Right lobe of liver (tissue), 6 donors: ENCODE measurements around the gene LRMDA. TPM values are rescaled to one million over a fixed set of nuclear protein-coding genes. Genes with fewer than 3 reads are reported as not detected.

Source experiments
- ATAC-seq, 4 donors: fragments of 200-7000 bp; cut with Tn5 transposase; one replicate each; pipeline ENCODE4 v1.9.1; 2020; ENCODE audit warnings: mild to moderate bottlenecking in 4 of 4, moderate library complexity in 4 of 4
- DNase-seq, 3 donors: peaks; one replicate each; pipeline ENCODE4 v3.0.0-alpha.2; 2020
- H3K27ac ChIP-seq, 3 donors: fragments of 200-600 bp; one replicate each; pipeline ENCODE4 v1.8.0; 2022
- H3K27me3 ChIP-seq, 2 donors: fragments of 200-600 bp; one replicate each; pipeline ENCODE4 v1.8.0; 2022
- H3K36me3 ChIP-seq, 4 donors: fragments of 200-600 bp; sonication (generic) in 1 of 4; one replicate each; pipeline versions ENCODE4 v1.5.1 to v1.8.0; 2017 to 2022; ENCODE audit warnings: control low read depth in 1 of 4
- H3K4me1 ChIP-seq, 4 donors: fragments of 200-600 bp; sonication (generic) in 1 of 4; one replicate each; pipeline versions ENCODE4 v1.5.1 to v1.8.0; 2017 to 2022; ENCODE audit warnings: control low read depth in 1 of 4
- H3K4me3 ChIP-seq, 3 donors: fragments of 200-600 bp; one replicate each; pipeline ENCODE4 v1.8.0; 2022
- H3K9me3 ChIP-seq, 4 donors: fragments of 200-600 bp; sonication (generic) in 1 of 4; one replicate each; pipeline versions ENCODE4 v1.5.1 to v1.8.0; 2017 to 2022; ENCODE audit warnings: control low read depth in 1 of 4
- CTCF ChIP-seq, 4 donors: fragments of 200-600 bp in 3 of 4; fragments of 450-650 bp in 1 of 4; IDR thresholded peaks; one replicate each; pipeline versions ENCODE4 v1.5.1 to v1.8.0; 2016 to 2022; ENCODE audit warnings: antibody characterized with exemption in 4 of 4, mild to moderate bottlenecking in 2 of 4
- POLR2A ChIP-seq: fragments of 450-650 bp; IDR thresholded peaks from one replicate; pipeline ENCODE4 v1.6.1; 2017; ENCODE audit warnings: antibody characterized with exemption, mild to moderate bottlenecking
- WGBS: methylation state at CpG from one replicate; pipeline ENCODE4 v1.1.6; 2018; ENCODE audit warnings: low coverage, low lambda C conversion rate; ENCODE audit not compliant: insufficient coverage; ENCODE audit errors: missing lambda C conversion rate; 5-methylcytosine and 5-hydroxymethylcytosine counted together
- intact Hi-C, 2 donors: fragments of 100-400 bp; cut with DNase I; formaldehyde crosslinking; loops; one replicate each; pipeline versions ENCODE4 v1.11.2 to v1.14.1; 2022
- total RNA-seq, 6 experiments: library from RNA; depleted of rRNA in 2 of 6; stranded (reverse); fragments of >200 nt in 2 of 6; fragmentation: NEBNext Ultra II Directional in 3 of 6; extraction: Animal tissue kit (Norgen Biotek cat#: 25700) in 3 of 6; gene quantifications; one replicate each; pipeline versions ENCODE4 v1.1.0 to v1.2.4, GENCODE V29; 2016 to 2023
- donor health status: DM: no; HTN: yes; CAD: no.
- donor health status: DM: no; HTN: no; CAD: no.
- donor health status: DM: no; HTN: no; CAD: no.
- donor health status: DM: no; HTN: yes; CAD: no.
- donor health status: DM: no; HTN: yes; CAD: no.

Gene LRMDA
- total RNA-seq, 6 experiments from 2014 or later: 9.9 to 19.9 (median 16.3) TPM

DNA sequence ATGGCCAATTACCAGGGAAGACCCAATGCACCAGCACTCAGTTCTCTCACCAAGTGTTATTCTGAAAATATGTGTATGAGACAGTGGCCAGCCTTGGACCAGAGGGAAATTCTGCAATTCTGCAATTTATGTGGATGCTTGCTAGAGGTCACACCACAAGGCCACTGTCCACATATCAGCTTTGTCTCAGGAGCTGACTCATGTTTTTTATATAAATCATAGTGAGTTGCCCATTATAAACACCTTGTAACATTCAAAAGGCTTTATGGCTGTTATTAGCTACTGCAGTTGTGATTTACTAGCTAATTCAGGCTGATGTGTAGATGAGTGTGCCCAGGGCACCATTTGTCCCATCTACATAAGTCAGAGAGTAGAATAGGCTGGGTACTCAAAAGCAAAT, 649.0 kb downstream of the LRMDA start:
- ATAC-seq: no peak
- Histone ChIP-seq H3K27ac (no peak overlapping the region), H3K4me1 (no peaks in the 10 kb centered on the region), H3K4me3 (no peak overlapping the region), H3K27me3 (no peaks in the 10 kb centered on the region), H3K36me3 (no peaks in the 10 kb centered on the region), H3K9me3 (no peaks in the 10 kb centered on the region)
- intact Hi-C loops: no loop called here
- DNase-seq: no peak
- TF ChIP-seq CTCF (IDR thresholded peaks at IDR 0.05) (no peak), POLR2A (no peak)

DNA sequence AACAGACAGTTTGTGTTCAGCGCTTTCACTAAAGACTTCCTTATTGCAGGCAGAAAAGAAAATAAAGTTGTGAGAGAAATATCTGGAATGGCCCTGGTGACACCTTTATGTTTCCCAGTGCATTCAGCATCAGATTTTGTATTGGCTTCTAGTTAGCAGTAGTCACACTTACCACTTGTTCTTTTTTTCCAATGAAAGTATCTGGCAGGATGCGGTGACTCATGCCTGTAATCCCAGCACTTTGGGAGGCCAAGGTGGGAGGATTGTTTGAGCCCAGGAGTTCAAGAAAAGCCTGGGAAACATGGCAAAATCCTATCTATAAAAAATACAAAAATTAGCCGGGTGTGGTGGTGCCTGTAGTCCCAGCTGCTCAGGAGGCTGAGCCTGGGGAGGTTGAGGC, 649.6 kb downstream of the LRMDA start:
- Histone ChIP-seq H3K27me3 (no peaks in the 10 kb centered on the region), H3K4me1 (no peaks in the 10 kb centered on the region), H3K36me3 (no peaks in the 10 kb centered on the region), H3K27ac (no peak overlapping the region), H3K4me3 (no peak overlapping the region), H3K9me3 (no peaks in the 10 kb centered on the region)
- intact Hi-C loops: no loop called here
- ATAC-seq: no peak
- 90% methylated on average over 3 of the region's 3 CpGs for WGBS
- no peak for TF ChIP-seq POLR2A
- TF ChIP-seq CTCF (IDR thresholded peaks at IDR 0.05): no peak
- no peak for DNase-seq

GRCh38 chr10:76082232-76082631, 650.8 kb downstream of the LRMDA start:
- TF ChIP-seq CTCF (IDR thresholded peaks at IDR 0.05): no peak
- no peak for TF ChIP-seq POLR2A
- Histone ChIP-seq H3K27me3 (no peaks in the 10 kb centered on the region), H3K4me3 (no peak overlapping the region), H3K27ac (no peak overlapping the region), H3K9me3 (no peaks in the 10 kb centered on the region), H3K36me3 (no peaks in the 10 kb centered on the region), H3K4me1 (peaks cover 0 to 6% (median 0%) of the 10 kb centered on the region in 4 donors)
- intact Hi-C loops: no loop called here
- WGBS: 66% methylated on average over 3 of the region's 3 CpGs
- DNase-seq (no peak), ATAC-seq (peak in 1 of 4 donors; percentile 14)

DNA sequence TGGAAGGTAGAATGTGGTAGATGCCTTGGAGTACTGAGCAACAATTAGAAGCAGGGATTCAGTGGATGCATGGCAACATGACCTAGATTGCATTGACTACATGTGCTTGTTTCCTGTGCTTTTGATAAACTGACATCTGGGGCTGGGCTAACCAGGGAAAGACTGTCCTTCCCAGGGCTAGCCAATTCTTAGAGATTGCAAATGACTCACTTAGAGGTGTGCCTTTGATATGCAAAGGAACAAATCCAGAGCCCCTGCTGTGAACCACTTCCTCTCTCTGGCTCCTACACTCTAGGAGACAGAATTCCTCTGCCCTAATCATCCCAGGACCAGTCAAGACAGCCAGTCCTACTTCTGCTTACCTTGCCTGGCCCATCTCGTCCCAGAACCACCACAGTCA, 651.5 kb downstream of the LRMDA start:
- peaks cover 0 to 6% (median 0%) of the 10 kb centered on the region in 4 donors for H3K4me1 ChIP-seq
- no peak for TF ChIP-seq CTCF (IDR thresholded peaks at IDR 0.05)
- TF ChIP-seq POLR2A: no peak
- intact Hi-C loops: no loop called here
- no peak overlapping the region for H3K4me3 ChIP-seq
- H3K9me3 ChIP-seq: no peaks in the 10 kb centered on the region
- no peak for DNase-seq
- H3K36me3 ChIP-seq: no peaks in the 10 kb centered on the region
- no CpG with 5 or more reads among the region's 1 CpG for WGBS
- H3K27ac ChIP-seq: no peak overlapping the region
- no peaks in the 10 kb centered on the region for H3K27me3 ChIP-seq
- ATAC-seq: no peak
